Left colon (tissue), 2 donors: ENCODE data around the gene TBC1D20. TPM values are rescaled to one million over a fixed set of nuclear protein-coding genes. Genes with fewer than 3 reads are reported as not detected.

Experiments used
- ATAC-seq: fragments of 200-7000 bp; cut with Tn5 transposase; one replicate; pipeline ENCODE4 v1.9.1; 2020; ENCODE audit warnings: mild to moderate bottlenecking, moderate library complexity
- DNase-seq, 2 donors: peaks; one replicate each; pipeline ENCODE4 v3.0.0-alpha.2; 2020
- intact Hi-C, 2 donors: fragments of 100-400 bp; cut with DNase I in 1 of 2; cut with micrococcal nuclease in 1 of 2; formaldehyde crosslinking; loops; one replicate each; pipeline versions ENCODE4 v1.11.2 to v1.14.0; 2022; cut with DNase I, micrococcal nuclease
- total RNA-seq, 2 donors: library from RNA; stranded (reverse); fragmentation: NEBNext Ultra II Directional; extraction: Animal tissue kit (Norgen Biotek cat#: 25700); gene quantifications; one replicate each; pipeline ENCODE4 v1.2.1, GENCODE V29; 2021
- donor health status: DM: no; HTN: no; CAD: no.
- donor health status: DM: yes; HTN: yes; CAD: no.

The TBC1D20 gene
- total RNA-seq, 2 donors from 2014 or later: 29.0 to 32.3 TPM

- intact Hi-C loops: no loop called here
- DNase-seq (no peak), ATAC-seq (peak; percentile 22)
Measured at GRCh38 chr20:428658-429200, 33.6 kb downstream of the TBC1D20 start.

- ATAC-seq (no peak), DNase-seq (no peak)
- intact Hi-C loops: no loop called here
Measured at GRCh38 chr20:427849-428657, 34.3 kb downstream of the TBC1D20 start.

GRCh38 chr20:427401-427800, 34.9 kb downstream of the TBC1D20 start:
- intact Hi-C loops: no loop called here
- no peak for ATAC-seq
- no peak for DNase-seq

- intact Hi-C loops: no loop called here
- no peak for DNase-seq
- no peak for ATAC-seq
Measured at GRCh38 chr20:426566-426965, 35.8 kb downstream of the TBC1D20 start.

GRCh38 chr20:421685-422250, 40.6 kb downstream of the TBC1D20 start:
- DNase-seq: peak in 1 of 2 donors; percentile 18
- no peak for ATAC-seq
- intact Hi-C loops: no loop called here

GRCh38 chr20:420721-421574, 41.4 kb downstream of the TBC1D20 start:
- ATAC-seq (peak; percentile 79), DNase-seq (peak; percentile 87 to 89)
- intact Hi-C loops: no loop called here

GRCh38 chr20:420166-420620, 42.1 kb downstream of the TBC1D20 start:
- ATAC-seq: peak; percentile 22
- DNase-seq: peak; percentile 29 to 51
- intact Hi-C loops: no loop called here

GRCh38 chr20:419556-420165, 42.7 kb downstream of the TBC1D20 start:
- intact Hi-C loops: no loop called here
- peak; percentile 86 to 93 for DNase-seq

GRCh38 chr20:418858-419365, 43.4 kb downstream of the TBC1D20 start:
- no peak for ATAC-seq
- intact Hi-C loops: no loop called here
- no peak for DNase-seq

More at GRCh38 chr20:419556-420165, 42.7 kb downstream of the TBC1D20 start:
- peak; percentile 85 for ATAC-seq

- ATAC-seq: no peak
- no peak for DNase-seq
- intact Hi-C loops: no loop called here
Measured at GRCh38 chr20:417801-418342, 44.5 kb downstream of the TBC1D20 start.

- ATAC-seq (no peak), DNase-seq (no peak)
- intact Hi-C loops: no loop called here
Measured at GRCh38 chr20:416950-417800, 45.2 kb downstream of the TBC1D20 start.

- ATAC-seq (no peak), DNase-seq (no peak)
- intact Hi-C loops: no loop called here
Measured at GRCh38 chr20:415820-416322, 46.5 kb downstream of the TBC1D20 start.

- DNase-seq (no peak), ATAC-seq (no peak)
- intact Hi-C loops: no loop called here
Measured at GRCh38 chr20:414161-414560, 48.2 kb downstream of the TBC1D20 start.

- intact Hi-C loops: no loop called here
- no peak for ATAC-seq
- DNase-seq: no peak
Measured at GRCh38 chr20:412081-412480, 50.3 kb downstream of the TBC1D20 start.

- intact Hi-C loops: no loop called here
- peak; percentile 60 for DNase-seq
- peak; percentile 35 for ATAC-seq
Measured at GRCh38 chr20:409697-410559, 52.4 kb downstream of the TBC1D20 start.
